HG03175 (cell line): ENCODE data around the gene NEIL1.
"Not testable (repeated sequence)": the region's sequence is repeated elsewhere in the genome, so short reads cannot be mapped to it uniquely, and the experiment has no call there.

Experiments used
- ATAC-seq: cut with Tn5 transposase; IDR thresholded peaks from one replicate; pipeline ENCODE4 v1.9.1; 2021; ENCODE audit warnings: mild to moderate bottlenecking, moderate library complexity; ENCODE audit not compliant: unreplicated experiment

NEIL1 gene

DNA sequence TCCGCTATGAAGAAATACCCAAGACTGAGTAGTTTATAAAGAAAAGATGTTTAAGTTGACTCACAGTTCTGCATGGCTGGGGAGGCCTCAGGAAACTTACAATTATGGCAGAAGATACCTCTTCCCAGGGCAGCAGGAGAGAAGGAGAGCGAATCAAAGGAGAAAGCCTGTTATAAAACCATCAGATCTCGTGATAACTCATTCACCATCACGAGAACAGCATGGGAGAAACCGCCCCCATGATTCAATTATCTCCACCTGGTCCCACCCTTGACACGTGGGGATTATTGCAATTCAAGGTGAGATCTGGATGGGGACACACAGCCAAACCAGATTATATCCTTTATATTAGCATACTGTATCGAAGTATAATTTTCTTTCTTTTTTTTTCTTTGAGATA, 14.7 kb upstream of the NEIL1 start:
- ATAC-seq = not testable (repeated sequence)

DNA sequence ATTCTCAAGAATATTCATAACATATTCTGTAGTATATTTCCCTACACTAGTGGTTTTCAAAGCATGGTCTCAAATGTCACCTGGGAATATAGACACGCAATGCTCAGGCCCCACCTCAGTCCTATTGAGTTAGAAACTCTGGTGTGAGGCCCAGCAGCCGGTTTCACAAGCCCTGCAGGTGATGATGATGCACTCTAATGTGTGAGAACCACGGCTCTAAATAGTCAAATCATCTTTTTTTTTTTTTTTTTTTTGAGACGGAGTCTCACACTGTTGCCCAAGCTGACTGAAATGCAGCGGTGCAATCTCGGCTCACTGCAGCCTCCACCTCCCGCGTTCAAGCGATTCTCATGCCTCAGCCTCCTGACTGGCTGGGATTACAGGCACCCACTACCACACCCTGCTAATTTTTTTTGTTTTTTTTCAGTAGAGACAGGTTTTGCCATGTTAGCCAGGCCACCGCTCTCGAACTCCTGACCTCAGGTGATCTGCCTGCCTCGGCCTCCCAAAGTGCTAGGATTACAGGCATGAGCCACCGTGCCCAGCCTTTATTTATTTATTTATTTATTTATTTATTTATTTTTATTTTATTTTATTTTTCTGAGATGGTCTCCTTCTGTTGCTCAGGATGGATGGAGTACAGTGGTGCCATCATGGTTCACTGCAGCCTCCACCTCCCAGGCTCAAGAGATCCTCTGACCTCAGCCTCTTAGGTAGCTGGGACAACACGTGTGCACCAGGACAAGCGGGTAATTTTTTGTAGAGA, 13.0 kb upstream of the NEIL1 start:
- peak; percentile 59 for ATAC-seq

GRCh38 chr15:75335313-75335704, 11.5 kb upstream of the NEIL1 start:
- no peak for ATAC-seq

DNA sequence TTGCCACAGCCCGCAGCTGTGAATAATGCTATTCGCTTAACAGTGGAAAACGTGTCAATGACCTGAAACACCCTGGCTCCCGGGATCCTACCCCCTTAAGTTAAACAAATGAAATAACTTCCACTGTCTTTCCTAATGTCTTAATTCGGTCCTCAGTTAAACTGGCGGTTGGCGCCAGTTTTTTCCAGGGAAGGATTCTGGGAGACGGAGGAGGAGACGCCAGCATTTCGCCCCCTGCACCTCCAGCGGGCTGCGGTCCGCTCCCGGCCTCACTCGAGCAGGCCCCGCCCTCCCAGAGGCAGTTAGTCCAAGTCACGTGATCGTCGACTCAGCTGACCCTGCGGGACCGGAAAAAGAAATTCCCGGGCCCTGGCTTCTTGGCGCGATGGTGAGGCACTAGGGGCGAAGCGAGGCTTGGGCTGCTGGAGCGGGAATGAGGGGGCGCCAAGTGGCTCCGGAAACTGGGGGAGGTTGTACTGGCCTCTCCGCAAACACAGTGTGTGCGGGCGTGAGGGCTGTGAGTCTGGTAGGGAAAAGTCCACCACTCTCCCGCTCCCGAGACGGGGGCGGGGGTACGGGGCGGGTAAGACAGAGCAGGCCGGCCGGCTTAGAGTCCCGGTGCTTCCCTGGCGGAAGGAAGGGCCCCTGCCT, 11.0 kb upstream of the NEIL1 start, which contains the start of gene COMMD4:
Gene COMMD4, plus strand, starts transcription at position 359 of the 651 bp plus-strand sequence. Its CDS starts 27 bp downstream, at position 386.
- ATAC-seq = peak; percentile 69

DNA sequence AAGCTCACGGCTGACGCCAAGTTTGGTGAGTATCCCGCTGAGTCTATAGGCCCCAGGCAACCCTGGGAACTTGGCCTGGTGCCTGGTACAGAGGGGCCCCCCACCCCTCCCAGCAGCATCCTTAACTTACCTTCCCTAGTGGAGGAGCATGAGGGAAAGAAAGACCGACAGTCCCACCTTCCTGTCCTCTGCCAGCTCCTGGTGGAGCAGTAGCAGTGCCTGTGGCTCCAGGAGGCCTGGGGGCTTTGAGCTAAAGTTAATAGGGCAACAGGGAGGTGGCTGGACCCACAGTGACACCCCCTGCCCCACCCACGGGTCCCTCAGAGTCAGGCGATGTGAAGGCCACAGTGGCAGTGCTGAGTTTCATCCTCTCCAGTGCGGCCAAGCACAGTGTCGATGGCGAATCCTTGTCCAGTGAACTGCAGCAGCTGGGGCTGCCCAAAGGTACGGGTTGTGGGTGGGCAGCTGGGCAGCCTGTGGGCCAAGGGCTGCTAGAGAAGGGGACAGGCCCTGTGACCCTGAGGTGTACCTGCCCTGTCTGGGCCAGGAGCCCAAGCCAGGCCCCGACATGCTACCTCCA, 8.1 kb upstream of the NEIL1 start:
- no peak for ATAC-seq

DNA sequence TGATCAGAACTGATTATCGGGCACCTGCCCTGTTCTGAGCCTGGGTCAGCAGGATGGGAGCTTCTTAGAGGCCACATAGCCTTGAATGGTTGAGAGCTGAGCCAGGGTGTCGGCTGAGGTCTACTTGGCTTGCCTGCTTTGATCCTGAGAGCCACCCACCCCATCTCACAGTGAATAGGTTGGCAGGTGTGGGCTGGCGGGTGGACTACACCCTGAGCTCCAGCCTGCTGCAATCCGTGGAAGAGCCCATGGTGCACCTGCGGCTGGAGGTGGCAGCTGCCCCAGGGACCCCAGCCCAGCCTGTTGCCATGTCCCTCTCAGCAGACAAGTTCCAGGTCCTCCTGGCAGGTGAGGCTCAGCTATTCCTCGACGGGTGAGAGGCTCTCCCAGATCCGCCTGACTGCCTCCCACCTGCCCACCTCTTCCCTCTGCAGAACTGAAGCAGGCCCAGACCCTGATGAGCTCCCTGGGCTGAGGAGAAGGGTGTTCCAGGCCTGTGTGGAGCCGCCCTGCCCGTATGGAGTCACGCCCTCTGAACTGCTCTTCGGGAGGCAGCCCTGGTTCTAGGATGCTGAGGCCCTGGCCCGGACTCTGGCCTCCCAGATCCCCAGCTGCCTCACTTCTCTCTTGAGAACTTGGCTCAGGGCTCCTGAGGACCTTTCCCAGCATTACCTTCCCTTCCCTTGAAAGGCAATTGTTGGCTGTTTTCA, 7.2 kb upstream of the NEIL1 start:
- no peak for ATAC-seq

DNA sequence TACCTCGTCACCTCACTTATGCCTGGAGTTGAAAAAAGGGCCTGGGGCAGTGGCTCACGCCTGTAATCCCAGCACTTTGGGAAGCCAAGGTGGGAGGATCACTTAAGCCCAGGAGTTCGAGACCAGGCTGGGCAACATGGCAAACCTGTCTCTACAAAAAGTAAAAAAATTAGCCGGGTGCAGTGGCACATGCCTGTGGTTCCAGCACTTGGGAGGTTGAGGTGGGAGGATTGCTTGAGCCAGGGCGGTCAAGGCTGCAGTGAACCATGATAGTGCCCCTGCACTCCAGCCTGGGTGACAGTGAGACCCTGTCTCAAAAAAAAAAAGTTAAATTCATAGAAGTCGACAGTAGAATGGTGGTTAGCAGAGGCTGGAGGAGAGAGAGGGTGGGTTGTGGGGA, 4.6 kb upstream of the NEIL1 start:
- ATAC-seq = no peak

DNA sequence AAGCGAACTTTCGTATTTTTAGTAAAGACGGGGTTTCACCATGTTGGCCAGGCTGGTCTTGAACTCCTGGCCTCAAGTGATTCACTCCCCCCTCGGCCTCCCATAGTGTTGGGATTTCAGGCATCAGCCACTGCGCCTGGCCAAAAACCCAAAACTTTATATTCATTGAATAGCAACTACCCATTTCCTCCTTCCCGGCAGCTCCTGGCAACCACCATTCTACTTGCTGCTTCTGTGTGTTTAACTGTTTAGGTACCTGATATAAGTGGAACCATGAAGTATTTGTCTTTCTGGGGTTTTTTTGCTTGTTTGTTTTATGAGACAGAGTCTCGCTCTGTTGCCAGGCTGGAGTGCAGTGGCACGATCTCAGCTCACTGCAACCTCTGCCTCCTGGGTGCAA, 2.9 kb upstream of the NEIL1 start:
- not testable (repeated sequence) for ATAC-seq

GRCh38 chr15:75347222-75348033, 589 bp downstream of the NEIL1 start:
- peak; percentile 70 for ATAC-seq

DNA sequence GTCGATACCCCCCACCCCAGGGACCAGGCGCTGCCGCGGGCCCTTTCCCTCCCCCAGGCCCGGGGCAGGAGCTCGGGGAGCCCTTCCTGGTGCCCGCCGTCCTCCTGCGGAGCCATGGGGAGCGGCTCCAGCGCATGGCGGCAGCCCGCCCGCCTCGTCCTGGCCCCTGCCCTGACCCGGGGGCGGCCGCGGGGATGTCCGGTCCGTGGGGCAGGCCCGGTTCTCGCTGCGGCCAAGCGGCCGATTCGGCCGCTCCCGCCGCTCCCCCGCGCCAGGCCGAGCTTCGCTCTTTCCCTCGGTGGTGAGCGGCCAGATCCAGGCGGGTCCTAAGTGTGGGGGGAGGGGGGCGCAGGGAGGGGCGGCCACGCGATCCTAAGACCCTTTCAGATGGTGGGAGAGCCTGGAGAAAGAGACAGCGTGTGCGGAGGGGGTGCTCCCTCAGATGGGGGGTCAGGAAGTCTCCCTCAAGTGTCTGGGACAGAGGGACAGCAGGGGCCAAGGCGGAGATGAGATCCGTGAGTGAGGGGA, 1.3 kb downstream of the NEIL1 start:
- ATAC-seq = no peak

DNA sequence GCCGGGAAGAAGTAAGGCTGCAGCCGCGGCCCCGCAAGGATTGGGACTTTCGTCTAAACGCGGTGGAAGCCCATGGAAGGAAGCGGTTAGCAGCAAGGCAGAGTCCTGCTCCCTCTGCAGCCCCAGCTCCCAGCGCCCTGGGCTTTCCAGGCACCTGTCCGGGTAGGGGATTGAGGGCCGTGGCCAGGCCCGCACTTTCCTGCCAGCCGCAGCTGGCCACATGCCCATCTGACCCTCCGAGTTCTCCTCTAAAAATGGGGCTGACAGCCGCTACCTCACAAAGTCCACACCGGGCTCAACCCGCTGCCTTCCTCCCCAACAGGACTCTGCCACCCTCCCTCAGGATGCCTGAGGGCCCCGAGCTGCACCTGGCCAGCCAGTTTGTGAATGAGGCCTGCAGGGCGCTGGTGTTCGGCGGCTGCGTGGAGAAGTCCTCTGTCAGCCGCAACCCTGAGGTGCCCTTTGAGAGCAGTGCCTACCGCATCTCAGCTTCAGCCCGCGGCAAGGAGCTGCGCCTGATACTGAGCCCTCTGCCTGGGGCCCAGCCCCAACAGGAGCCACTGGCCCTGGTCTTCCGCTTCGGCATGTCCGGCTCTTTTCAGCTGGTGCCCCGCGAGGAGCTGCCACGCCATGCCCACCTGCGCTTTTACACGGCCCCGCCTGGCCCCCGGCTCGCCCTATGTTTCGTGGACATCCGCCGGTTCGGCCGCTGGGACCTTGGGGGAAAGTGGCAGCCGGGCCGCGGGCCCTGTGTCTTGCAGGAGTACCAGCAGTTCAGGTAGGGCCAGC, 1.9 kb downstream of the NEIL1 start:
- no peak for ATAC-seq

DNA sequence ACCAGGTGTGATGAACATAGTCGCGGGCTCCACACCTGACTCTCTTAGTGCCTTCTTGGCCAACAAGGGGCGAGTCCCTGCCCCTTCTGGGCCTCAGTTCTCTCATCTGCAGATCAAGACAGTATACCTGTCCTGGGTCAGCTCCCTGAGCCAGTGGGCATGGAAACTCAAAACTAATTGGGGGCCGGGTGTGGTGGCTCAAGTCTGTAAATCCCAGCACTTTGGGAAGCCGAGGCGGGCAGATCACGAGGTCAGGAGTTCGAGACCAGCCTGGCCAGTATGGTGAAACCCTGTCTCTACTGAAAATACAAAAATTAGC, 2.5 kb downstream of the NEIL1 start:
- ATAC-seq = not testable (repeated sequence)

- ATAC-seq = peak; percentile 56
These were observed 3.2 kb downstream of the NEIL1 start for GRCh38 chr15:75349851-75350588.

GRCh38 chr15:75350601-75351361, 3.9 kb downstream of the NEIL1 start:
- ATAC-seq = no peak

GRCh38 chr15:75352186-75353080, 5.6 kb downstream of the NEIL1 start:
- no peak for ATAC-seq

DNA sequence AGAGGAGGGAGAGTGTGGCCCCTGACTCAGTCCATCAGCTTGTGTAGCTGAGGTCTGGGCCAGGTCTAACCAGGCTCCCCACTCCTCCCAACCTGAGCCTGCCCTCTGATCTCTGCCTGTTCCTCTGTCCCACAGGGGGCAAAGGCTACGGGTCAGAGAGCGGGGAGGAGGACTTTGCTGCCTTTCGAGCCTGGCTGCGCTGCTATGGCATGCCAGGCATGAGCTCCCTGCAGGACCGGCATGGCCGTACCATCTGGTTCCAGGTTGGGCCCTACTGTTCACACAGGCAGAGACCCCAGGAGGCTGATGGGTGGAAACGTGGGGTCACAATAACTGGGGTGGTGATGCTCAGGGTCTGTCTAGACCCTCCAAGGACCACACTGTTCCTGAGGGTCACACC, 6.8 kb downstream of the NEIL1 start:
- no peak for ATAC-seq

GRCh38 chr15:75354454-75354853, 7.6 kb downstream of the NEIL1 start:
- no peak for ATAC-seq
